ENCODE measurements around the gene CCDC136.

The CCDC136 gene

DNA sequence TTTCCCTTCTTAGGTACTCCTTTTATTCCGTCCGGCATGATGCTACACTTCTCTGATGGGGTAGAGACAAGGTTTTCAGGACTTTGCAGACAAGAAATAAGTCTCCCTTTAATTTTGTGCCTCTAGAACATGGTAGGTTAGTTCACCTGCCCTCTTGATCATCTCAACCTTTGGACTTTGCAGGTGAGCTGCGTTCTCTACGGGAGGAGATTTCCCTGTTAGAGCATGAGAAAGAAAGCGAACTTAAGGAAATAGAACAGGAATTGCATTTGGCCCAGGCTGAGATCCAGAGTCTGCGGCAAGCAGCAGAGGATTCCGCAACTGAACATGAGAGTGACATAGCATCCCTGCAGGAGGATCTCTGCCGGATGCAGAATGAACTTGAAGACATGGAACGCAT lies 9.2 kb downstream of the CCDC136 start:
- Histone ChIP-seq H3K4me3 (ENCODE audit: severe bottlenecking) (no peak overlapping the region), H3K27ac (ENCODE audit: poor library complexity, severe bottlenecking) (no peak overlapping the region), H3K27me3 (ENCODE audit: insufficient read depth, poor library complexity, severe bottlenecking) (no peaks in the 10 kb centered on the region), H3K36me3 (ENCODE audit: low read depth) (no peaks in the 10 kb centered on the region), H3K9me3 (ENCODE audit: severe bottlenecking) (no peaks in the 10 kb centered on the region), H3K4me1 (ENCODE audit: insufficient read depth, poor library complexity, severe bottlenecking) (no peaks in the 10 kb centered on the region)
- no peak for ATAC-seq (ENCODE audit: low read depth)
- DNase-seq (ENCODE audit: low spot score), result no peak
- no peak for TF ChIP-seq CTCF (IDR thresholded peaks at IDR 0.05; ENCODE audit: poor library complexity, severe bottlenecking)

GRCh38 chr7:128801667-128802418 lies 10.1 kb downstream of the CCDC136 start:
- H3K9me3 ChIP-seq (ENCODE audit: severe bottlenecking), result no peaks in the 10 kb centered on the region
- H3K4me1 ChIP-seq (ENCODE audit: insufficient read depth, poor library complexity, severe bottlenecking), result no peaks in the 10 kb centered on the region
- no peak overlapping the region for H3K27ac ChIP-seq (ENCODE audit: poor library complexity, severe bottlenecking)
- TF ChIP-seq CTCF (IDR thresholded peaks at IDR 0.05; ENCODE audit: poor library complexity, severe bottlenecking), result no peak
- H3K27me3 ChIP-seq (ENCODE audit: insufficient read depth, poor library complexity, severe bottlenecking), result no peaks in the 10 kb centered on the region
- H3K36me3 ChIP-seq (ENCODE audit: low read depth), result no peaks in the 10 kb centered on the region
- no peak for DNase-seq (ENCODE audit: low spot score)
- H3K4me3 ChIP-seq (ENCODE audit: severe bottlenecking), result no peak overlapping the region
- no peak for ATAC-seq (ENCODE audit: low read depth)

DNA sequence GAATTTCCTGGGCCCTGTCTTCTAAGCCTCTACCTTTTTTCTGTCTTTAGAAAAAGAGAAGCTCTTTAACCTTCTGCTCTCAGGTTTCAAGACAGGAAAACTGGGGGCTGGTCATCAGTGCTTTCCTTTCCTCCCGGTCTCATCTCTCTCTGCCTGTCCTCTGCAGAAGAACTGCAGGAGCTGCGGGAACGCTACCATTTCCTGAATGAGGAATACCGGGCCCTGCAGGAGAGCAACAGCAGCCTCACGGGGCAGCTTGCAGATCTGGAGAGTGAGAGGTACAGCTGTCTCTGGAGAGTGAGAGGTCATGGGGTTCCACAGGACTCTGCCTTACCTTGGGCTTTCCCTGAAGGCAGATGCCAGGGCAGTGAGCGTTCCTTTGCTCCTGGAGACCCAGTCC lies 12.7 kb downstream of the CCDC136 start:
- no peak for TF ChIP-seq CTCF (IDR thresholded peaks at IDR 0.05; ENCODE audit: poor library complexity, severe bottlenecking)
- no peak for ATAC-seq (ENCODE audit: low read depth)

DNA sequence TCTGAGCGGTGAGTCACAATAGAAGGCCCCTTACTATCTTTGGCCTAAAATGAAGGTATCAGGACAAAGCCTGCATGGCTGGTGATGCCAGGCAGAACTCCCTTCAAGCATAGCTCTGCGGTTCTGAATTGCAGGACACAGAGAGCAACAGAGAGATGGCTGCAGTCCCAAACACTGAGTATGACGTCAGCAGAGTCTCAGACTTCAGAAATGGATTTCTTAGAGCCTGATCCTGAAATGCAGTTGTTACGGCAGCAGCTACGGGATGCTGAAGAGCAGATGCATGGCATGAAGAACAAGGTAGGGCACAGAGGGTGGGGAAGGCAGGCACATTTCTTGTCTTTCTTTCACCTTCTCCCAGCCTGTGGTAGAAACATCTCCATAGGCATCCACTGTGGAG lies 13.5 kb downstream of the CCDC136 start:
- H3K4me3 ChIP-seq (ENCODE audit: severe bottlenecking), result no peak overlapping the region
- ATAC-seq (ENCODE audit: low read depth), result no peak
- no peaks in the 10 kb centered on the region for H3K4me1 ChIP-seq (ENCODE audit: insufficient read depth, poor library complexity, severe bottlenecking)
- H3K27me3 ChIP-seq (ENCODE audit: insufficient read depth, poor library complexity, severe bottlenecking), result no peaks in the 10 kb centered on the region
- no peaks in the 10 kb centered on the region for H3K36me3 ChIP-seq (ENCODE audit: low read depth)
- no peak for TF ChIP-seq CTCF (IDR thresholded peaks at IDR 0.05; ENCODE audit: poor library complexity, severe bottlenecking)
- DNase-seq (ENCODE audit: low spot score), result no peak
- no peak overlapping the region for H3K27ac ChIP-seq (ENCODE audit: poor library complexity, severe bottlenecking)
- H3K9me3 ChIP-seq (ENCODE audit: severe bottlenecking), result no peaks in the 10 kb centered on the region

More for the DNA sequence above, 12.7 kb downstream of the CCDC136 start:
- no peak for DNase-seq (ENCODE audit: low spot score)
- no peak overlapping the region for H3K27ac ChIP-seq (ENCODE audit: poor library complexity, severe bottlenecking)
- no peaks in the 10 kb centered on the region for H3K4me1 ChIP-seq (ENCODE audit: insufficient read depth, poor library complexity, severe bottlenecking)
- no peaks in the 10 kb centered on the region for H3K9me3 ChIP-seq (ENCODE audit: severe bottlenecking)
- no peak overlapping the region for H3K4me3 ChIP-seq (ENCODE audit: severe bottlenecking)
- H3K27me3 ChIP-seq (ENCODE audit: insufficient read depth, poor library complexity, severe bottlenecking), result no peaks in the 10 kb centered on the region
- H3K36me3 ChIP-seq (ENCODE audit: low read depth), result no peaks in the 10 kb centered on the region

- H3K27me3 ChIP-seq (ENCODE audit: insufficient read depth, poor library complexity, severe bottlenecking), result no peaks in the 10 kb centered on the region
- H3K36me3 ChIP-seq (ENCODE audit: low read depth), result no peaks in the 10 kb centered on the region
- DNase-seq (ENCODE audit: low spot score) (no peak), ATAC-seq (ENCODE audit: low read depth) (no peak)
- H3K4me3 ChIP-seq (ENCODE audit: severe bottlenecking), result no peak overlapping the region
- no peaks in the 10 kb centered on the region for H3K9me3 ChIP-seq (ENCODE audit: severe bottlenecking)
- H3K27ac ChIP-seq (ENCODE audit: poor library complexity, severe bottlenecking), result no peak overlapping the region
- TF ChIP-seq CTCF (IDR thresholded peaks at IDR 0.05; ENCODE audit: poor library complexity, severe bottlenecking), result no peak
- H3K4me1 ChIP-seq (ENCODE audit: insufficient read depth, poor library complexity, severe bottlenecking), result no peaks in the 10 kb centered on the region
Measured at GRCh38 chr7:128807191-128807590, 15.4 kb downstream of the CCDC136 start.
